Hepatocyte (in vitro differentiated cells): ENCODE measurements around the gene UBA1. TPM values are rescaled to one million over a fixed set of nuclear protein-coding genes. Genes with fewer than 3 reads are reported as not detected.

Experiments used
- DNase-seq: peaks from one replicate; pipeline ENCODE4 v3.0.0-alpha.2; 2016; ENCODE audit warnings: low spot score
- H2AFZ ChIP-seq: fragments of 200-600 bp; sonication (generic); 2 replicates; pipeline ENCODE4 v1.6.0; 2016; ENCODE audit warnings: antibody characterized with exemption, mild to moderate bottlenecking
- H3K27ac ChIP-seq: fragments of 200-600 bp; sonication (generic); 2 replicates; pipeline ENCODE4 v1.5.1; 2016; ENCODE audit warnings: mild to moderate bottlenecking
- H3K27me3 ChIP-seq: fragments of 200-600 bp; sonication (generic); 2 replicates; pipeline ENCODE4 v1.6.1; 2016
- H3K36me3 ChIP-seq: fragments of 200-600 bp; sonication (generic); replicated peaks from 2 replicates; pipeline ENCODE4 v1.5.1; 2016; ENCODE audit warnings: low read depth; ENCODE audit not compliant: insufficient read depth
- H3K4me1 ChIP-seq: fragments of 200-600 bp; sonication (generic); 2 replicates; pipeline ENCODE4 v1.5.1; 2016; ENCODE audit warnings: mild to moderate bottlenecking, moderate library complexity; ENCODE audit not compliant: insufficient read depth
- H3K4me2 ChIP-seq: fragments of 200-600 bp; sonication (generic); 2 replicates; pipeline ENCODE4 v1.6.0; 2016
- H3K4me3 ChIP-seq: fragments of 200-600 bp; sonication (generic); 2 replicates; pipeline ENCODE4 v1.5.1; 2016; ENCODE audit warnings: mild to moderate bottlenecking
- H3K79me2 ChIP-seq: fragments of 200-600 bp; sonication (generic); 2 replicates; pipeline ENCODE4 v1.6.0; 2017; ENCODE audit warnings: mild to moderate bottlenecking
- H3K9me2 ChIP-seq: fragments of 200-600 bp; sonication (generic); replicated peaks from 2 replicates; pipeline ENCODE4 v1.6.0; 2017; ENCODE audit warnings: mild to moderate bottlenecking; ENCODE audit not compliant: insufficient read depth
- H3K9me3 ChIP-seq: fragments of 200-600 bp; sonication (generic); 2 replicates; pipeline ENCODE4 v1.5.1; 2016; ENCODE audit warnings: low read depth, mild to moderate bottlenecking
- H4K20me1 ChIP-seq: fragments of 200-600 bp; sonication (generic); 2 replicates; pipeline ENCODE4 v1.6.0; 2016; ENCODE audit warnings: mild to moderate bottlenecking; ENCODE audit not compliant: insufficient read depth, poor library complexity, severe bottlenecking
- EZH2 ChIP-seq: fragments of 200-600 bp; sonication (generic); IDR thresholded peaks from 2 replicates; pipeline ENCODE4 v1.6.1; 2016; ENCODE audit warnings: antibody characterized with exemption, mild to moderate bottlenecking, borderline replicate concordance
- EZH2phosphoT487 ChIP-seq: fragments of 200-600 bp; sonication (generic); IDR thresholded peaks from one replicate; pipeline ENCODE4 v1.6.1; 2018; ENCODE audit warnings: antibody characterized with exemption, mild to moderate bottlenecking, low read depth, moderate library complexity; ENCODE audit not compliant: unreplicated experiment, severe bottlenecking
- WGBS: methylation state at CpG from one replicate; pipeline ENCODE4 v1.1.6; 2016; ENCODE audit warnings: low lambda C conversion rate; ENCODE audit errors: missing lambda C conversion rate; 5-methylcytosine and 5-hydroxymethylcytosine counted together
- polyA plus RNA-seq: library from polyadenylated mRNA; unstranded; fragments of >200 nt; fragmentation: Nextera tagmentation; extraction: Ambion mirVana; gene quantifications from 2 replicates; pipeline ENCODE4 v1.2.1, GENCODE V29; 2016
- total RNA-seq: library from RNA; depleted of rRNA; stranded (reverse); fragments of >200 nt; gene quantifications from 2 replicates; pipeline ENCODE4 v1.2.3, GENCODE V29; 2014
- TF ChIP-seq, protein P1 (sequence below): fragments of 200-600 bp; sonication (generic); IDR thresholded peaks from 2 replicates; pipeline ENCODE4 v1.5.1; 2016; ENCODE audit warnings: antibody characterized with exemption, mild to moderate bottlenecking; ENCODE audit not compliant: poor library complexity

The UBA1 gene
- total and polyA plus RNA-seq, 2 experiments from 2014 or later: 236 to 253 TPM

DNA sequence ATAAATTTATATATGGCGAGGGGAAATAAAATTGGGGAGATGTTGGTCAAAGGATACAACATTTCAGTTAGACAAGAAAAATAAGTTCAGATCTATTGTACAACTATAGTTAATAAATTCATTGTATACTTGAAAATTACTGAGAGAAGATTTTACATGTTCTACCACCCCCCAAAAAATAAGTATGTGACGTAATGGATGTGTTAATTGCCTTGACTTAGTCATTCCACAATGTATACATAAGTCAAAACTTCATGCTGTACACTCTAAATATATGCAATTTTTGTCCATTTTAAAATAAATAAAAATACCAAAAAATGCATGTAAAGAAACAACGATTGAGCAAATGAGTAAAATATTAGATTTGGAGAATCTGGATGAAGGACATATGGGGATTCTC is 41.0 kb downstream of the UBA1 start:
- no peak for DNase-seq
- H4K20me1 ChIP-seq: peaks cover 10% of the 10 kb centered on the region
- no peaks in the 10 kb centered on the region for H3K27me3 ChIP-seq
- peak overlapping the region; percentile 99 for H3K27ac ChIP-seq
- H3K9me2 ChIP-seq: no peaks in the 10 kb centered on the region
- peaks cover 59% of the 10 kb centered on the region for H3K79me2 ChIP-seq
- no peaks in the 10 kb centered on the region for H3K9me3 ChIP-seq
- H3K36me3 ChIP-seq: no peaks in the 10 kb centered on the region
- peak overlapping the region; percentile 71 for H3K4me2 ChIP-seq
- peak overlapping the region; percentile 62 for H3K4me3 ChIP-seq
- H2AFZ ChIP-seq: no peak overlapping the region
- no peak for TF ChIP-seq EZH2phosphoT487
- TF ChIP-seq, protein P1, sequence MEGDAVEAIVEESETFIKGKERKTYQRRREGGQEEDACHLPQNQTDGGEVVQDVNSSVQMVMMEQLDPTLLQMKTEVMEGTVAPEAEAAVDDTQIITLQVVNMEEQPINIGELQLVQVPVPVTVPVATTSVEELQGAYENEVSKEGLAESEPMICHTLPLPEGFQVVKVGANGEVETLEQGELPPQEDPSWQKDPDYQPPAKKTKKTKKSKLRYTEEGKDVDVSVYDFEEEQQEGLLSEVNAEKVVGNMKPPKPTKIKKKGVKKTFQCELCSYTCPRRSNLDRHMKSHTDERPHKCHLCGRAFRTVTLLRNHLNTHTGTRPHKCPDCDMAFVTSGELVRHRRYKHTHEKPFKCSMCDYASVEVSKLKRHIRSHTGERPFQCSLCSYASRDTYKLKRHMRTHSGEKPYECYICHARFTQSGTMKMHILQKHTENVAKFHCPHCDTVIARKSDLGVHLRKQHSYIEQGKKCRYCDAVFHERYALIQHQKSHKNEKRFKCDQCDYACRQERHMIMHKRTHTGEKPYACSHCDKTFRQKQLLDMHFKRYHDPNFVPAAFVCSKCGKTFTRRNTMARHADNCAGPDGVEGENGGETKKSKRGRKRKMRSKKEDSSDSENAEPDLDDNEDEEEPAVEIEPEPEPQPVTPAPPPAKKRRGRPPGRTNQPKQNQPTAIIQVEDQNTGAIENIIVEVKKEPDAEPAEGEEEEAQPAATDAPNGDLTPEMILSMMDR: no peak
- TF ChIP-seq EZH2: no peak
- 49% methylated on average over 3 of the region's 3 CpGs for WGBS
- peaks cover 24% of the 10 kb centered on the region for H3K4me1 ChIP-seq

- WGBS: 90% methylated on average over 4 of the region's 4 CpGs
Observed at GRCh38 chrX:47235691-47236103, 42.1 kb downstream of the UBA1 start.

DNA sequence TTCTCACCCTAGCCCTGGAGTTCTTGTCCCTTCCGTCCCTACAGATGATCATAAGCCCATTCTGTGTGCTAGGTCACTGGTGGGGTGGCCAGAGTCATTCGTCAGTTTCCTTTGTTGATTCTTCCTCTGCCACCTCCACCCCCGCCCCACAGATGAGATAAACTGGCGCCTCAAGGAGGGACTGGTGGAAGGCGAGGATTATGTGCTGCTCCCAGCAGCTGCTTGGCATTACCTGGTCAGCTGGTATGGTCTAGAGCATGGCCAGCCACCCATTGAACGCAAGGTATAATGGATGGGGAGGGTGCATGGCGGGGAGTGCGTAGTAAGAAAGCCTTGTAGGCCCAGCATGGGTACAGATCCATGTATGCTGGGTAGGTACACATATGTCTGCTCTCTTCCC is 45.6 kb downstream of the UBA1 start:
- H3K4me3 ChIP-seq: no peak overlapping the region
- H3K79me2 ChIP-seq: peaks cover 55% of the 10 kb centered on the region
- H3K9me2 ChIP-seq: no peaks in the 10 kb centered on the region
- no peaks in the 10 kb centered on the region for H3K27me3 ChIP-seq
- TF ChIP-seq EZH2phosphoT487 (no peak), EZH2 (no peak)
- TF ChIP-seq, protein P1: no peak
- no peaks in the 10 kb centered on the region for H3K36me3 ChIP-seq
- peak; percentile 2 for DNase-seq
- H4K20me1 ChIP-seq: peaks cover 10% of the 10 kb centered on the region
- no peaks in the 10 kb centered on the region for H3K9me3 ChIP-seq
- H3K4me1 ChIP-seq: peaks cover 15% of the 10 kb centered on the region
- H2AFZ ChIP-seq: no peak overlapping the region
- no peak overlapping the region for H3K27ac ChIP-seq
- H3K4me2 ChIP-seq: no peak overlapping the region
- 98% methylated on average over 8 of the region's 8 CpGs for WGBS

More at GRCh38 chrX:47235691-47236103, 42.1 kb downstream of the UBA1 start:
- Histone ChIP-seq H3K9me3 (no peaks in the 10 kb centered on the region), H3K4me3 (no peak overlapping the region), H4K20me1 (peaks cover 10% of the 10 kb centered on the region), H2AFZ (no peak overlapping the region), H3K27ac (peak overlapping the region; percentile 99), H3K4me1 (peaks cover 24% of the 10 kb centered on the region), H3K79me2 (peaks cover 60% of the 10 kb centered on the region), H3K36me3 (no peaks in the 10 kb centered on the region), H3K9me2 (no peaks in the 10 kb centered on the region), H3K4me2 (peak overlapping the region; percentile 71), H3K27me3 (no peaks in the 10 kb centered on the region)
- no peak for DNase-seq
- TF ChIP-seq EZH2 (no peak), EZH2phosphoT487 (no peak)
- TF ChIP-seq, protein P1: no peak
